NCI-H1436 (cell line): ENCODE measurements around the gene YPEL1.
"Not testable (repeated sequence)": the region's sequence is repeated elsewhere in the genome, so short reads cannot be mapped to it uniquely, and the experiment has no call there.

ENCODE experiments used
- DNase-seq: peaks from one replicate; lab custom pipeline; 2025; lab: John Stamatoyannopoulos, UW

YPEL1 gene

DNA sequence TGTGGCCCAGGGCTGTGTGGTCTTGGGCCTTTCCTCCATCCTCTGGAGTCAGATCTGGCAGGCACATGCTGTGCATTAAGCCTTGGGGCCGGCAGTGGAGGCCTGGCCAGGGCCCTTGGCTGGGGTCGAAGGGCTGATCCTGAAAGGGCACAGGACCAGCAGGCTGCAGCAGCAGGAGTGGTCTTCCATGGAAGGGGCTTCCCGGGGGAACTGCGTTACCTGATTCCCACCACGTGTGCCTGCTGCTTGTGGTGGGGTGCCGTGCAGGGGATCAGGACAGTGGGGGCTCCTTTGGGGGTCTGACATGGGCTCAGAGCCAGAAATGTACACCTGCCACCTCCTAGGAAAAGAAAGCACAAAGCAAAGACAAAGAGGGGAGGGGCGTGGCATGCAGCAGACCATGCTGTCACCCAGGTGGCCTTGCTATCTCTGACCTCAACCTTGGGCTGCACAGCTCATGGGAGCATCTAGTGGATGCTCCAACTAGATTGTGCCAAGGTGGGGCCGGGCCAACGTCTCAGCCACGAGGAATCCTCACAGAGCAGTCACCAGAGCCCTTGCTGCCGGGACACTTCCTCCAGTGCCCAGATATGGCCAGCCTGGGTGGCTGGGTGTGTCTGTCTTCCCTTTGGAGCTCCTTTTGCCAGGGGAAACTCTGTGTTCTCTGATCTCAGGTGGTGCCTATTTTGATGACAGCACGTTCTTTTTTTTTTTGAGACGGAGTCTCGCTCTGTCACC, 17.9 kb upstream of the YPEL1 start:
- no peak for DNase-seq

DNA sequence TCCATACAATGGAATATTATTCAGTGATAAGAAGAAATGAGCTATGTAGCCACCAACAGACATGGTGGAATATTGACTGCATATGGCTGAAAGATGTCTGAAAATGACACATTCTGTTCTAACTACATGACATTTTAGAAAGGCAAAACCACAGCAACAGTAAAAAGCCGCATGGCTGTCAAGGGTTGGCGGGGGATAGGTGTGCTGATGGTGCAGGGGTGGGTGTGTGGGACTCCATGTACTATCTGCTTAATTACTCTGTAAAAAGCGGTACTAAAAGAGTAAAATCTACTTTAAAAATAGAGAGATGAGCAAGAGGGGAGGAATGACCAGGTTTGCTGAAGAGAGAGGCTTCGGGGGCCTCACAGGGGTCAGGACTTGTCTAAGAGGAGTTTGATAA, 16.7 kb upstream of the YPEL1 start:
- DNase-seq: no peak

DNA sequence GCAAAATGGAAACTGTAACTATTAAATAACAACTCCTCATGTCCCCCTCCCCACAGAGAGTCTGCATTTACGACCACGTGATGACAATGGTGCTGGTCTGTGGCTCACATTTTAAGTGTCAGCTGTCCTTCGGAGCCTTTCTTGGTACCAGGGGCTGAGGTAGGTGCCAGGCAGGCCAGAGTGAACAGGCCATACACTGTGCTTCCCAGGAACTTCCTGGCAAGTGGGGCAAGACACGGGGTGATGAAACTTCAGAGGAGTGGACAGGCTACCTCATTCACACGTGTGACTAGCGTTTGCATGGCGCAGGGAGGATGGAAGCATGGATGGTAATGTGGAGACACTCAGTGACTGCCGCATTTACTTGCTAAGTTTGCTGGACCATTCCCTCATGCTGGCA, 10.4 kb upstream of the YPEL1 start:
- no peak for DNase-seq

DNA sequence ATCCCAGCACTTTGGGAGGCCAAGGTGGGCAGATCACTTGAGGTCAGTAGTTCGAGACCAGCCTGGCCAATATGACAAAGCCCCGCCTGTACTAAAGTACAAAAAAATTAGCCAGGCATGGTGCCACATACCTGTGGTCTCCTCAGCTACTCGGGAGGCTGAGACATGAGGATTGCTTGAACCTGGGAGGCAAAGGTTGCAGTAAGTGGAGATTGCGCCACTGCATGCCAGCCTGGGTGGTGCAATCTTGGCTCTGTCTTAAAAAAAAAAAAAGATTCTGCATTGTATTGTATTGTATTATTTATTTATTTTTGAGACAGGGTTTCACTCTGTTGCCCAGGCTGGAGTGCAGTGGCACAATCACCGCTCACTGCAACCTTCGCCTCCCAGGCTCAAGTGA, 9.3 kb upstream of the YPEL1 start:
- not testable (repeated sequence) for DNase-seq

DNA sequence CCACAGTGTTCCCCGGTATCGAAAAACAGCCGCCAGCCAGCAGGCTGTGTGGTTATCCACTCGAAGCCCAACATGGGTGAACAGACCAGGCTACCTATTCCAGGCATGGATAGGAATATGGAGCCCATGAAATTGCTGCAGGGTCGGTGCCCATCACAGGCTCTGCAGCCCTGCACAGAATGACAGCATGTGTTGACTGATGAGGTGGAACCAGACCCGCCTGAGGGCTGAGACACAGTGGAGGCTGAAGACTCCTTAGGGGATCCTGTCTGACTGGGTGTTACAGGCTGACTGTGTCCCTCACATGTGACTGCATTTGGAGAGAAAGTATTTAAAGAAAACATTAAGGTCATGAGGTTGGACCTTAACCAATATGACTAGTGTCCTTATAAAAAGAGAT, 6.2 kb upstream of the YPEL1 start:
- DNase-seq: no peak

DNA sequence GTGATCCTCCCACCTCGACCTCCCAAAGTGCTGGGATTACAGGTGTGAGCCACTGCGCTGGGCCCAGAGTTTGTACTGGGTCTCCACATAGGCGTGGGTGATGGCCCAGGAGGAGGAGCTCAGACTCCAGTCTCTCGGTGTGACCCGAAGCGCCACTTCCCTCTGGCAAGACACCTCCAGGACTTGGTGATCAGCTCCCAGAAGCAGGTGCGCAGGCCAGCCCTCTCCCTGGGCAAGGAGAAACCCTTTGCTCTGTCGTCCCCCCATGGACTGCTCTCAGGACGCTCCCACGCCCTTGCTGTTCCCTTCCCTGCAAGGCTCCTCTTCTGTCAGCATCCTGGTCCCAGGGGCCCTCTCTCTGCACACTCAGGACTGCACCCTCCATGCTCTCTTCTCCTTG, 5.5 kb upstream of the YPEL1 start:
- DNase-seq: no peak

DNA sequence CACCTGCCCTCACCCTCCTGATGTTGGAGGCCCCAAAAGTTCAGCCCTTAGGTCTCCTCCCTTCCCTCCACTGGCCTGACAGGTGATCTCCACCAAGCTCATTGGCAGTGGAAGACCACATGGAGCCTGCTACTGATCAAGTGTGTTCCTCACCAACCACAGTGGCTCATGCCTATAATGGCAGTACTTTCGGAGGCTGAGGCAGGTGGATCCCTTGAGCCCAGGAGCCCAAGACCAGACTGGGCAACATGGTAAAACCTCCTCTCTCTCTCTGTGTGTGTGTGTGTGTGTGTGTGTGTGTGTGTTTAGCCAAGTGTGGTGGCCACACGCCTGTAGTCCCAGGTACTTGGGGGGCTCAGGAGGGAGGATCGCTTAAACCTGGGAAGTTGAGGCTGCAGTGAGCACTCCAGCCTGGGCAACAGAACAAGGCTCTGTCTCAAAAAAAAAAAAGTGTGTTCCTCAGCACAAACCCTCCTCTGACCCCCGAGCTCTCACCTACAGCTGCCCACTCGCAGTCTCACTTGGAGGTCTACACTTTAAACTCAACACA, 4.3 kb upstream of the YPEL1 start:
- no peak for DNase-seq

DNA sequence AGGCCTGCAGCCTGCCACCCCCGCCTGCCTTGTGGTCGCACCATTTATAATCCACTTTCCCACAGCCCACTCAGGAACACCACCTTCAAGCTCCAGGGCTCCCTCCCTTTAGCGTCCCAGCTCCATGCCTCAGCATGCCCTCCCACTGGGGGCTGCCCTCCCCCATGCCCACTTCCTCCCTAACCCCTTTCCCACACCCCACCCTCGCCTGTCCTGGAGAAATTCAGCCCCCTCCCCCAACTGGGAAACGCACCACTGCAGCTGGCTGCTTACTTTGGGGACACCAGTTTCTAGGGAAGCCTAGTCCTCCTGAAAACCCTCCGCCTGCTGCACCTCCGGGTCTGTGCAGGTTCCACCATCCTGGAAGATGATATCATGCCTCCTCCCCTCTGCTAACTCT, 3.4 kb upstream of the YPEL1 start:
- DNase-seq: no peak

DNA sequence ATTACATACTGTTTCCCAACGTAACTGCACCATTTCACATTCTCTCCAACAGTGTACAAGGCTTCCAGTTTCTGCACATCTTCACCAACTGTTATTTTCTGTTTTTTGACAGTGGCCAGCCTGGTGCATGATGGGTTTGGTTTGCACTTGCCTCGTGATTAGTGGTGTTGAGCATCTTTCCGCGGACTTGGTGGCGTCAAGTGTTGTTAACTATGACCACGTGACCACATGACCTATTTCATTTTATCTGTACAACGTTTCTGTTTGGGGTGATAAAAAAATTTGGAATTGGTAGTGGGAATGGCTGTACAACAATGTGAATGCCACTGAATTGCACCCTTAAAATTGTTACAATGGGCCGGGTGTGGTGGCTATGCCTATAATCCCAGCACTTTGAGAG, 2.5 kb upstream of the YPEL1 start:
- DNase-seq: no peak

DNA sequence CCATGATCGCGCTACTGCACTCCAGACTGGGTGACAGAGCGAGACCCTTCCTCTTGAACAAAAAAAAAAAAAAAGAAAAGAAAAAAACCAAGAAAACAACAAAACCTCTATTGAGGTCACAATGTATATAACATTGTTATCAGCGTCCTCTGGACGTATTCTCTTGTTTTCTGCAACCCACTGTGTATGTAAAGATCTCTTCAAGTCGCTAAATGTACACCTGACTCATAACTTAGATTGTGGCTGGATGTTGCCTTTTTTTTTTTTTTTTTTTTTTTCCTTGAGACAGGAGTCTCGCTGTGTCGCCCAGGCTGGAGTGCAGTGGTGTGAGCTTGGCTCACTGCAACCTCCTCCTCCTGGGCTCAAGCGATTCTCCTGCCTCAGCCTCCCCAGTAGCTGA, 1.4 kb upstream of the YPEL1 start:
- no peak for DNase-seq

DNA sequence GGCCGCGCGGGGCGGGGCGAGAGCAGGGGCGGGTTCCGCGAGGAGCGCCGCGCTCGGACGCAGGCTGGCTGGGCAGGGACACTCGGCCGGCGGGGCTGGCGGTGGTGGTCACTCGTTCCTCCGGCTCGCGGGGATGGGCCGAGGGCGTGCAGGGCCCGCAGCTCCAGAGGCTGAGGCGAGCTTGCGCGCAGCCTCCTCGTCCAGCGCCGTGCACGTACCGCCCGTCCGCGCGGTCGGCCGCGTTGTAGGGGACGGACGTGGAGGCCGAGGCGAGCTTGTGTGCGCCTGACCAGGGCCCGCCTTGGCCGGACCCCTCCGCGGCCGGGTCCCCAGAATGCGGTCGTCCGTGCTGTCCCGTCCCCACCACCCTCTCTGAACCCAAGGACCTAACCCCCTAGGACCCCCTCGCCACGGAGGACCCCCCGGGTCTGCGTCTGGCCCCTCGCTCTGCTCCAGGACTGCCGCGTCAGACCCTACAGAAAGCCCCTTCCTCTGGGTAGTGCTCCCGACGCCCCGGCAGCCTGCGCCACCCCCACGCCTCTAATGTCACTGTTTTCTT, 569 bp upstream of the YPEL1 start:
- DNase-seq: no peak

DNA sequence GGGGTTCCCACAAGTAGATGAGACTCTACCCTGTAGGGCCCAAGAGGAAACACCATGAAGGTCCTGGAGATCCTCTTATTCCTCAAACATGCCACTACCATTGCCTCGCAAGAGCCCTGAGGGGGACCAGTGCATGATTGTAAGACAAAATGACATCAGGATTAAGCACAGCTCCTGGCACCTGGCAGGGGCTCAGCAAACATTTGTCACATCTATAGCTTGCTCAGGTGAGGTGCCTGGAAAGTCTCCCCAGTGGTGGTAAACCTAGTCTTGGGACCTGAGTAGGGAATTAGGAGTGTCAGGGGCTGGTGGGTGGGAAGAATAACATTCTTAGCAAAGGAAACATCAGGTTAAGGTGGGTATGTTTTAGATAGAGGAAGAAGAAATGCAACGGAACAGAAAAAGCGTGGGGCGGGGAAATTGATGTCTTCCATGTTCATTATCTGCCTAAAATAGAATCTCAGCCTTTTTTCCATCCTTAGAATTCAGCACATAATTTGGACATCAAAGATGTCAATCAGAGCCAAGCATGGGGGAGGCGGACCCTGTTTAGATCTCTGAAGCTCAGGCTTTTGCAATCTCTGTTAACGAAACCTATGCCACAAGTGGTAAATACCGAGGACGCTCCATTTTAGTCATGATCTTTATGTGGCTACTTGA, 924 bp downstream of the YPEL1 start:
- DNase-seq: no peak

DNA sequence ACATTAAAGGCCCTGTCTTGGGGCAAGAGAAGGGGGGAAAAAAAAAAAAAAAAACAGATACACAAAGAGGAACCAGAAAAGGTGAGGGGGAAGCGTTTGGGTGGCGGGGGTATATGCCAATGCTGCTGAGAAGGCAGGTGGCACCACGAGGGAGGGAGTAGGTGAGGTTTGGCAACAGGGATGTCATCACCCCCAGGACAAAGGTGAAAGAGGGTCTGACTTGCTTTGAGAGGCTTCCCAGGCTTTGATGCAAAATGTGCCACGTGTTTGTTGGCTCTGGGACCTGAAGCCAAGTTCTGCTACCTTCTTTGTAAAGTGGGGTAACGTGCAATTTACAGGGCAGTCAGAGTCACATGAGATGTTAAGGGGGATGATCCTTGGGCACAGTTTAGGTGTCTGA, 4.1 kb downstream of the YPEL1 start:
- no peak for DNase-seq

DNA sequence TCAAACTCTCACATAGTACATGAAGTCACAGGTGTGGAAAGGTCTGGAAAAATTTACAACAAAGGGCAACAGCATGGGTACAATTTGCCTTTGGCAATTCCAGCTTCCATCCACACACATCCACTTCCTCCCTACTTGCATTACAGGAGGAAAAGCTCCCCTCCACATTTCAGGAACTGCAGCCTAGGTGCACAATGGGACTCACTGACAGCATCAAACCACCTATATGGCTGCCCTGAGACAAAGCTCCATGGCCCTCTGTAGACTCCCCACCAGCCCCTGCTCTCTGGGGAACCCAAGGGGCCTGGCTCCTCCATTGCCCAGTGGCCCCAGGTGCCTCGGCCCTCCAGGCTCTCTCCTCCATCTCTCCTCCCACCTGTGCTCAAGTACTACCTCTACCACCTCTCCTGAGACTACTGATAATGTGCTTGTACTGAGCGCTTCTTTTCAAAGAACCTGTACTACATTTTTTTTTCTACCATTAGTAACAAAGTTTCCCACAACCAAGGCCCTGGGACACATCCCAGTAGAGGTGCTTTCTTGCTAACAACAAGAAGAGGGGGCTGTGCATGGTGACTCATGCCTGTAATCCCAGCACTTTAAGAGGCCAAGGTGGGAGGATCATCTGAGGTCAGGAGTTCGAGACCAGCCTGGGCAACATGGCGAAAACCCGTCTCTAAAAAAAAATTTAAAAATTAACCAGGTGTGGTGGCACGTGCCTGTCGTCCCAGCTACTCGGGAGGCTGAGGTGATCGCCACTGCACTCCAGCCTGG, 4.9 kb downstream of the YPEL1 start:
- no peak for DNase-seq

DNA sequence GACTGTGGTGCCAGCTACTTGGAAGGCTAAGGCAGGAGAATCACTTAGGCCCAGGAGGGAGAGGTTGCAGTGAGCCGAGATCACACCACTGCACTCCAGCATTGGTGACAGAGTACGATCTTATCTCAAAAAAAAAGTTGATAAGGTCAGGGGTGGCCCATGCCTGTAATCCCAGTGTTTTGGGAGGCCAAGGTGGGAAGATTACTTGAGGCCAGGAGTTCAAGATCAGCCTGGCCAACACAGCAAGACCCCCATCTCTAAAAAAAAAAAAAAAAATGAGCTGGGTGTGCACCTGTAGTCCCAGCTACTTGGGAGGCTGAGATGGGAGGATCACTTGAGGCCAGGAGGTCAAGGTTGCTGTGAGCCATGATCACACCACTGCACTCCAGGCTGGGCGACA, 6.4 kb downstream of the YPEL1 start:
- DNase-seq: not testable (repeated sequence)

DNA sequence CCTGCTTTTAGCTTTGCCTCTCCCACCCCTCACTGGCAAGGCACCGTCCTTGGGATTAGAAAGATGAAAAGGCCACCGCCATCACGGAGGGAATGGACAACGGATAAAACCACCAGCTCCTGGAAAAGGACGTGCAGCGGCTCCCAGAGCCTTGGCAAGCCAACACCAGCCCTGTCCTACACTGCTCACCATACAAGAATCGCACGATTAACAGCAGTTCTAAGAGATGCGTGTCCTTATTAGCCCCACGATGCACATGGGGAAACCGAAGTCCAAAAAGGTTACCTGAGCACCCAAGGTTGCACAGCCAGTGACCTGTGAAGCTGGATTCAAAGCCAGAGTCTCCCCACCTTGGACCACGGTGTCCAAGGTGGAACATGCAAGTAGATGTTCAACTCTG, 7.3 kb downstream of the YPEL1 start:
- no peak for DNase-seq

DNA sequence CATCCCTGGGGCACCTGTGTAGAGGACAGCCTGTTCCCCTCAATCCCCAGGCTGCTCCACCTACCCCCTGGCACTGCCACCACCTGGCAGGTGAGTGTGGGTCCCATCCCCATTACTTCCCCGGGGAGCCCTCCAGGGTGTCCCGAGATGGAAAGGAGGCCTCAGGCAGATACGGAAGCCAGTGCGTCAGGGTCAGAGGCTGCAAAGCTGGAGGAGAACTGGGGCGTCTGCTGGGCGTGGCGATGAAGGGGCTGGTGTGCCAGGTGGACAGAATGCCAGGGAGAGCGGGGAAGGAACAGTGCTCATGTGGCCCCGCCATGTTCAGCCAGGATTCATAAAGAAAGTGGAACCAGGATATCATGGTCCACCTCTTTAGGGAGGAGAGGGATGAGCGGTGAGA, 7.8 kb downstream of the YPEL1 start:
- DNase-seq: no peak

DNA sequence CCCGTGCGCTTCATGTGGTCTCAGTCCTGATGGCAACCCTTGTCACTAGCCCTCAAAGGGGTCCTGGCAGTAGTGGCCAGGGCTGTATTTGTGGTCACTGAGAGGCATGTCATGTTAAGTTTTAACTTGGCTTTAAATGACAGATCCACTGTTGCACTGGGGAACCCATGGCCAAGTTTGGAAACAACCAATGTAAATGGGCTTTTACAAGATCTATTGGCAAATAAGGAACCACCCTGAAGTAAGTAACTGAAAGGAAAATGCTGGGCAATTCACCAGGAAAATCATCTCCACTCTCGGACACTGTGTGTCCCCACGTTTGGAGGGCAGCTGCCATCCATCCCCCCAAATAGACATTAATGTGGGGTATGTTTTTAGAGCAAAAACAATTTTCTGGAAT, 8.4 kb downstream of the YPEL1 start:
- DNase-seq: no peak

DNA sequence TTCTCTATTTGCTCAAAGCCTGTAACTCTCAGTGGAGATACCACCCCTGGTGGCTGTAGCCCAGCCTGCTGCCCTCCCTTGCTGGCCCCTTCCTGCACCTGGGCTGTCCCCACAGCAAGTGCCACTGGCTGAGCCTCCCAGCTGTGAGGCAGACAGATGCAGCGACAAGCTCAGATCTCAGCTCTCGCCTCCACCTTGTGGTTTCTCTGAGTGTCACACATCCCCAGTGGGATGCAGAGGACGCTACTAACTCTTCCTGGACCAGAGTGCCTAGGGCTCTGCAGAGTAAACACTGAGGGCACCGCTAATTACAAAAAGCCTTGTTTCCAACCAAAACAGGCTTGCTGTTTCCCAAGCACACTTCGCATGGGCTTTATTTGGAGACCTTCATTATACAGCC, 8.9 kb downstream of the YPEL1 start:
- DNase-seq: no peak

DNA sequence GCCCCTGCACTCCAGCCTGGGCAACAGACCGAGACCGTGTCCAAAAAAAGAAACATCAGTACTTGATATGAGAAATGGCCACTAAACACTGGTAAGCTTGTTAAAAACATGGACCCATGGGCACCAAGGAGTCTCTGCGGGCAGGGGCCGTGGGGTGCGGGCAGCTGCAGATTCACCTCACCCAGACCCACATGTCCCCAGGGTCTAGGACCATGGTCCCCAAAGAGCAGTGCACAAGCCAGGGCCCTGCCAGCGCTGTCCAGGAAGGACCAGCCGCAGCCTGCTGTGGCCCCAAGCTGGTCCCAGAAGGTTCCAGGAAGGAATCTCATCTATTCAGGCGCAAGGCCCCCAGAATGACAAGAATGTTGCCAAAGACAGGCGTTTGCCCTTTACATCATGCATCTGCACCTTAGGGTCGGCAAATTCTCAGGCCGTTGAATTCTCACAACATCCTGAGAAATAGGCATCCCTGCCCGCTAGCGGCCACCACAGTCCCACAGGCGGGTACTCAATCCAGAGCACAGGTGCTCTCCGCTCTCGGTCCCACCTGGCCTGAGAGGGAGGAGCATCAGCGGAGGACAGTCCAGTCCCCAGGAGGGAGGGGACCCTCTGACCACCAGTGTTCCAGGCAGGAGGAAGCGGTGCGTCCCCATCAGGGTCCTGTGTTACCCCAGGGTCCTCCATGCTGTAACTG, 9.5 kb downstream of the YPEL1 start:
- DNase-seq: no peak

DNA sequence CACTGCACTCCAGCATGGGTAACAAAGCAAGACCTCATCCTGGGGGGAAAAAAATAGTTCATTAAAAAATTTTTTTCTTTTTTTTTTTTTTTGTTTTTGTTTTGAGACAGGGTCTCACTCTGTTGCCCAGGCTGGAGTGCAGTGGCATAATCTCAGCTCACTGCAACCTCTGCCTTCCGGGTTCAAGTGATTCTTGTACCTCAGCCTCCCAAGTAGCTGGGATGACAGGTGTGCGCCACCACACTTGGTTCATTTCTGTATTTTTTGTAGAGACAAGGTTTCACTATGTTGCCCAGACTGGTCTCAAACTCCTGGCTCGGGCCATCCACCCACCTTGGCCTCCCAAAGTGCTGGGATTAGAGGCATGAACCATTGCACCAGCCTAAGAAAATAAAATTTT, 11.1 kb downstream of the YPEL1 start:
- DNase-seq: not testable (repeated sequence)
